ENCODE measurements around the gene OSCP1.
A peak's percentile ranks its signal among the peaks of the same experiment; 100 is the strongest.

Gene OSCP1

GRCh38 chr1:36400825-36401601 is 49.2 kb downstream of the OSCP1 start:
- Histone ChIP-seq H3K36me3 (ENCODE audit: insufficient read depth, low read length) (no peaks in the 10 kb centered on the region), H3F3A (ENCODE audit: low read depth) (no peaks in the 10 kb centered on the region), H3K9me3 (ENCODE audit: insufficient read depth, low read depth, low read length) (no peaks in the 10 kb centered on the region), H3K79me2 (ENCODE audit: insufficient read depth, low read length) (peaks cover 14% of the 10 kb centered on the region; the same call in 1 of the 2 replicates), H4K20me1 (ENCODE audit: insufficient read depth, low read length, poor library complexity, severe bottlenecking) (no peaks in the 10 kb centered on the region), H3K4me2 (ENCODE audit: low read depth, low read length, poor library complexity, severe bottlenecking) (peak overlapping the region; percentile 48), H3K9ac (ENCODE audit: low read depth, low read length, poor library complexity, severe bottlenecking) (no peak overlapping the region), H3K9me2 (replicated peaks; ENCODE audit: low read depth, low read length) (no peaks in the 10 kb centered on the region), H3K4me3 (ENCODE audit: low read length, poor library complexity, severe bottlenecking) (peak overlapping the region; percentile 24), H3K4me1 (ENCODE audit: insufficient read depth, low read length, poor library complexity, severe bottlenecking) (peaks cover 20% of the 10 kb centered on the region), H2AFZ (ENCODE audit: low read length) (peak overlapping the region; percentile 72; the same call in 1 of the 2 replicates), H3K27me3 (ENCODE audit: insufficient read depth, low read length, poor library complexity, severe bottlenecking) (no peaks in the 10 kb centered on the region)
- TF ChIP-seq EZH2phosphoT487 (IDR thresholded peaks at IDR 0.05; ENCODE audit: borderline replicate concordance), result no peak
- TF ChIP-seq CTCF (conservative IDR thresholded peaks at IDR 0.05; ENCODE audit: low read length), result no peak

GRCh38 chr1:36400514-36400824 is 49.8 kb downstream of the OSCP1 start:
- peak overlapping the region; percentile 48 for H3K4me2 ChIP-seq (ENCODE audit: low read depth, low read length, poor library complexity, severe bottlenecking)
- no peak overlapping the region for H3K9ac ChIP-seq (ENCODE audit: low read depth, low read length, poor library complexity, severe bottlenecking)

GRCh38 chr1:36398370-36398977 is 51.8 kb downstream of the OSCP1 start:
- no peaks in the 10 kb centered on the region for H3K36me3 ChIP-seq (ENCODE audit: insufficient read depth, low read length)
- H3K4me1 ChIP-seq (ENCODE audit: insufficient read depth, low read length, poor library complexity, severe bottlenecking), result peaks cover 20% of the 10 kb centered on the region
- peak overlapping the region; percentile 93 for H3K4me2 ChIP-seq (ENCODE audit: low read depth, low read length, poor library complexity, severe bottlenecking)
- H3K9ac ChIP-seq (ENCODE audit: low read depth, low read length, poor library complexity, severe bottlenecking), result peak overlapping the region; percentile 91
- H3K9me3 ChIP-seq (ENCODE audit: insufficient read depth, low read depth, low read length), result no peaks in the 10 kb centered on the region
- H2AFZ ChIP-seq (ENCODE audit: low read length), result peak overlapping the region; percentile 96; the same call in 1 of the 2 replicates
- no peaks in the 10 kb centered on the region for H3K27me3 ChIP-seq (ENCODE audit: insufficient read depth, low read length, poor library complexity, severe bottlenecking)
- no peaks in the 10 kb centered on the region for H4K20me1 ChIP-seq (ENCODE audit: insufficient read depth, low read length, poor library complexity, severe bottlenecking)
- H3F3A ChIP-seq (ENCODE audit: low read depth), result no peaks in the 10 kb centered on the region
- H3K79me2 ChIP-seq (ENCODE audit: insufficient read depth, low read length), result peaks cover 20% of the 10 kb centered on the region; the same call in 1 of the 2 replicates
- H3K9me2 ChIP-seq (replicated peaks; ENCODE audit: low read depth, low read length), result no peaks in the 10 kb centered on the region
- H3K4me3 ChIP-seq (ENCODE audit: low read length, poor library complexity, severe bottlenecking), result peak overlapping the region; percentile 100
- TF ChIP-seq EZH2phosphoT487 (IDR thresholded peaks at IDR 0.05; ENCODE audit: borderline replicate concordance) (no peak), CTCF (conservative IDR thresholded peaks at IDR 0.05; ENCODE audit: low read length) (no peak)

More at GRCh38 chr1:36400514-36400824, 49.8 kb downstream of the OSCP1 start:
- Histone ChIP-seq H4K20me1 (ENCODE audit: insufficient read depth, low read length, poor library complexity, severe bottlenecking) (no peaks in the 10 kb centered on the region), H2AFZ (ENCODE audit: low read length) (peak overlapping the region; percentile 43; the same call in 1 of the 2 replicates), H3K9me3 (ENCODE audit: insufficient read depth, low read depth, low read length) (no peaks in the 10 kb centered on the region), H3K9me2 (replicated peaks; ENCODE audit: low read depth, low read length) (no peaks in the 10 kb centered on the region), H3K36me3 (ENCODE audit: insufficient read depth, low read length) (no peaks in the 10 kb centered on the region), H3K4me3 (ENCODE audit: low read length, poor library complexity, severe bottlenecking) (no peak overlapping the region), H3F3A (ENCODE audit: low read depth) (no peaks in the 10 kb centered on the region), H3K79me2 (ENCODE audit: insufficient read depth, low read length) (peaks cover 15% of the 10 kb centered on the region; the same call in 1 of the 2 replicates), H3K27me3 (ENCODE audit: insufficient read depth, low read length, poor library complexity, severe bottlenecking) (no peaks in the 10 kb centered on the region), H3K4me1 (ENCODE audit: insufficient read depth, low read length, poor library complexity, severe bottlenecking) (peaks cover 20% of the 10 kb centered on the region)
- TF ChIP-seq EZH2phosphoT487 (IDR thresholded peaks at IDR 0.05; ENCODE audit: borderline replicate concordance) (no peak), CTCF (conservative IDR thresholded peaks at IDR 0.05; ENCODE audit: low read length) (no peak)
